Thoracic aorta (tissue), 2 donors: Measurements from ENCODE around the gene TOR1A. TPM values are rescaled to one million over a fixed set of nuclear protein-coding genes. Genes with fewer than 3 reads are reported as not detected.

Experiments
- ATAC-seq: fragments of 150-250 bp; one replicate; pipeline ENCODE4 v1.8.0; 2017; ENCODE audit warnings: low read depth; ENCODE audit not compliant: insufficient number of reproducible peaks, low FRiP score
- DNase-seq: peaks from one replicate; pipeline ENCODE4 v3.0.0-alpha.2; 2020; ENCODE audit warnings: low spot score
- H3K27ac ChIP-seq, 2 donors: fragments of 200-600 bp; sonication (generic); 1 replicate in 1 of 2; 2 replicates in 1 of 2; pipeline ENCODE4 v1.5.1; 2016; ENCODE audit warnings: mild to moderate bottlenecking in 2 of 2, moderate library complexity in 2 of 2
- H3K27me3 ChIP-seq: fragments of 200-600 bp; sonication (generic); replicated peaks from 2 replicates; pipeline ENCODE4 v1.6.0; 2016; ENCODE audit warnings: mild to moderate bottlenecking; ENCODE audit not compliant: insufficient read depth
- H3K36me3 ChIP-seq: fragments of 200-600 bp; sonication (generic); one replicate; pipeline ENCODE4 v1.5.1; 2016
- H3K4me1 ChIP-seq, 2 donors: fragments of 200-600 bp; sonication (generic); 1 replicate in 1 of 2; 2 replicates in 1 of 2; pipeline versions ENCODE4 v1.5.1 to v1.6.0; 2016; ENCODE audit warnings: low read depth in 2 of 2, mild to moderate bottlenecking in 1 of 2; ENCODE audit not compliant: control insufficient read depth in 1 of 2
- H3K4me3 ChIP-seq: fragments of 200-600 bp; sonication (generic); 2 replicates; pipeline ENCODE4 v1.5.1; 2016; ENCODE audit warnings: mild to moderate bottlenecking
- H3K9me3 ChIP-seq: fragments of 200-600 bp; sonication (generic); 2 replicates; pipeline ENCODE4 v1.5.1; 2016
- total RNA-seq, 2 donors: library from RNA; depleted of rRNA; stranded (reverse); fragments of >200 nt; gene quantifications; one replicate each; pipeline versions ENCODE4 v1.1.0 to v1.2.3, GENCODE V29; 2016
- TF ChIP-seq, protein P1 (sequence below): fragments of 200-600 bp; sonication (generic); IDR thresholded peaks from one replicate; pipeline ENCODE4 v1.5.1; 2019; ENCODE audit warnings: antibody characterized with exemption

Gene TOR1A
- total RNA-seq, 2 donors from 2014 or later = 36.1 to 39.3 TPM

DNA sequence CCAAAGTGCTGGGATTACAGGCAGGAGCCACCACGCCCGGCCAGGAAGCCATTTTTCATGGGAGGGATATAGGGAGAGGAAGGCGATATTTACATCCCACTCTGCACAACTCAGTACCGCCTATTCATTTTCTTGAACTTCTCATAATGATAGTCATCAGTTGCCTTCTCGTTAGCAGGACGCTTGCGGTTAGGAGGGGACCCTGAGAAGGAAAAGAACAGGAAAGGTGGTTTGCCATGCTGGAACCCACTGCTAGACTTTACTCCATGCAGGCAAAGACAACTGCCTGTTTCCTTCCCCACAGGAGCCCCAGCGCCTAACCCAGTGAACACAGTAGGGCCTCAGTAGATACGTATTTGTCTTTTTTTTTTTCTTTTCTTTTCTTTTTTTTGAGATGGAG is 4.1 kb upstream of the TOR1A start:
- TF ChIP-seq, protein P1, sequence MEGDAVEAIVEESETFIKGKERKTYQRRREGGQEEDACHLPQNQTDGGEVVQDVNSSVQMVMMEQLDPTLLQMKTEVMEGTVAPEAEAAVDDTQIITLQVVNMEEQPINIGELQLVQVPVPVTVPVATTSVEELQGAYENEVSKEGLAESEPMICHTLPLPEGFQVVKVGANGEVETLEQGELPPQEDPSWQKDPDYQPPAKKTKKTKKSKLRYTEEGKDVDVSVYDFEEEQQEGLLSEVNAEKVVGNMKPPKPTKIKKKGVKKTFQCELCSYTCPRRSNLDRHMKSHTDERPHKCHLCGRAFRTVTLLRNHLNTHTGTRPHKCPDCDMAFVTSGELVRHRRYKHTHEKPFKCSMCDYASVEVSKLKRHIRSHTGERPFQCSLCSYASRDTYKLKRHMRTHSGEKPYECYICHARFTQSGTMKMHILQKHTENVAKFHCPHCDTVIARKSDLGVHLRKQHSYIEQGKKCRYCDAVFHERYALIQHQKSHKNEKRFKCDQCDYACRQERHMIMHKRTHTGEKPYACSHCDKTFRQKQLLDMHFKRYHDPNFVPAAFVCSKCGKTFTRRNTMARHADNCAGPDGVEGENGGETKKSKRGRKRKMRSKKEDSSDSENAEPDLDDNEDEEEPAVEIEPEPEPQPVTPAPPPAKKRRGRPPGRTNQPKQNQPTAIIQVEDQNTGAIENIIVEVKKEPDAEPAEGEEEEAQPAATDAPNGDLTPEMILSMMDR = no peak
- DNase-seq (no peak), ATAC-seq (no peak)
- Histone ChIP-seq H3K9me3 (no peaks in the 10 kb centered on the region), H3K4me1 (peaks cover under 1 to 1% of the 10 kb centered on the region in 2 donors), H3K27ac (no peak overlapping the region), H3K36me3 (peaks cover 48% of the 10 kb centered on the region), H3K27me3 (no peaks in the 10 kb centered on the region), H3K4me3 (no peak overlapping the region)

DNA sequence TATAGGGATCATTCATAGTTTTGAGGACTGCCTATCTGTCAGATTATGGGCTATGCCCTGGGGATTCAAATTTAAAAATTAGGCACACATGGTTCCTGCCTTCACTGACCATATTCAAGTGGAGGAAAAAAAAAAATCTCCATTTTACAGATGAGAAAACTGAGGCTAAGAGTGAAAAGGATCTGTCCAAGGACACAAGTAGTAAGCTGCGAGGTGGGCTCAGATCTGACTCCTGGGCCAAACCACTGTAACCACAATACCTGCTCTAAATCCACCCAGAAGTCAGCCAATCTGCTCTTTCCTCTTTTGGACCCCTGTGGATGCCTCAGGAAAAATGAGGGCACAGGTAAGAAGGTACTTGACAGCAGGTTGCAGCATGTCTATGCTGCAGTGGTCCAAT is 2.8 kb upstream of the TOR1A start:
- H3K27ac ChIP-seq = no peak overlapping the region
- H3K4me3 ChIP-seq = no peak overlapping the region
- ATAC-seq = no peak
- no peaks in the 10 kb centered on the region for H3K27me3 ChIP-seq
- TF ChIP-seq, protein P1 = no peak
- no peak for DNase-seq
- peaks cover 48% of the 10 kb centered on the region for H3K36me3 ChIP-seq
- H3K4me1 ChIP-seq = peaks cover 5 to 9% of the 10 kb centered on the region in 2 donors
- no peaks in the 10 kb centered on the region for H3K9me3 ChIP-seq

DNA sequence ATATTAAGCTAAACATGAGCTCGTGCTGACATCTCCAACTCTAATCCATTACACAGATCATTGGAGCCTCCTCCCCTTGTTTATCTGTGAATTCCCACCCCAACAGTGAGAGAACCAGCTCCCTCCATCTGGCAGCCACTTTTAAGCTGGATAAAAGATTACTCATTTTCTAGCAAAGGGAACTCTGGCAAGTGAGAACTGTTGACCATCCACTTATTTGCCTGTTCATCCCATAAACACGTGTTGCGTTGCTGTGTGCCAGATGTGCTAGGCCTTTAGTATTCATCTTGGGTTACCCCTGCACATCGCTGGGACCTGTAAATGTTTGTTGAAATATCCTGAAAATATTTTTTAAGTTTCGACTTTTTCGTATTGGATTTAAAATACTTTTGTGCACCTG is 2.4 kb upstream of the TOR1A start:
- Histone ChIP-seq H3K4me1 (peaks cover 5 to 9% of the 10 kb centered on the region in 2 donors), H3K27me3 (no peaks in the 10 kb centered on the region), H3K36me3 (peaks cover 48% of the 10 kb centered on the region), H3K4me3 (no peak overlapping the region), H3K27ac (no peak overlapping the region), H3K9me3 (no peaks in the 10 kb centered on the region)
- DNase-seq = no peak
- ATAC-seq = no peak
- TF ChIP-seq, protein P1 = no peak

DNA sequence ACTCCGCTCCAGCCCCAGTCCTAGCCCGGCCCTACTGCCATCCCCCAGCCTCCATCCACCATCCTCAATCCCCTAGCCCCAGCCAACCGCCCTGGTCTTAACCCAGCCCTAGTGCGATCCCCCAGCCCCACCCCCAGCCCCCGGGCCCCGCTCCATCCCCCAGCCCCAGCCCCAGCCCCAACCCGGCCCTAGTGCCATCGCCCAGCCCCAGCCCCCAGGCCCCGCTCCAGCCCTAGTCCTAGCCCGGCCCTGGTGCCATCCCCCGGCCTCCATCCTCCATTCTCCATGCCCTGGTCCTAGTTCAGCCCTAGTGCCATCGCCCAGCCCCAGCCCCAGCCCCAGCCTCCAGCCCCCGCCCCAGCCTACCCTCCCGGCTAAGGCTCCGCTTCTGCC is 398 bp downstream of the TOR1A start:
- Histone ChIP-seq H3K27me3 (no peaks in the 10 kb centered on the region), H3K9me3 (no peaks in the 10 kb centered on the region), H3K27ac (peak overlapping the region; percentile 61 to 71), H3K4me1 (peaks cover 5 to 9% of the 10 kb centered on the region in 2 donors), H3K4me3 (peak overlapping the region; percentile 94), H3K36me3 (peaks cover 42% of the 10 kb centered on the region)
- TF ChIP-seq, protein P1 = no peak
- DNase-seq (no peak), ATAC-seq (no peak)

DNA sequence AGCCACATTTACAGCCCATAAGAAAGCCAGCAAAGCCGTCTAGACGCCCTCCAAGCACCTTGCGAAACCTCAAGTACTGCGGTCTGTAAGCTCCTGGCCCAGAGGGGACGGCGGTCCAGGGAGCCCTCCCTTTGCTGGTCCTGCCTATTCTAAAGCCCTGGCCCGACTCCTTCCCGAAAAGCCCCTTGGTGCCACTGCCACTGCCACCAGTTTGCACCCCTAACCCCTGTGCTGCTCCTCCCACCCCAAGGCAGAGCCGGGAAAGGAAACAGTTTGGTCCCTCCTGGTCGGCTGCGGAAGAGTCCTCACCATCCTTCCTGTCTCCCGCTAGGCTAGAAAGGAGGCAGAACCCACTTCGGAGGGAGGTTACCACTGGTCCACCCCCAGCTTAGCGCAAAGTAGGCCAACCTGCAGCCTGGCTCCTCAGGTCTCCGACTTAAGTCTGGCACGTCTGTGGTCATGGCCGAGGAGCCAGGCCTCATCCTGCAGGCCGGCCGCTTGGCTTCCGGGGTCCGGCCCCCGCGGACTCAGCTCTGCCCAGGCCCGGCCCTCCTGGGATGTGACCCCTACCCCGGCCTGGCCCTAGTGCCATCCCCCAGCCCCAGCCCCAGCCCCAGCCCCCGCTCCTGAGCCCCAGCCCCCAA is 916 bp downstream of the TOR1A start:
- TF ChIP-seq, protein P1 = no peak
- Histone ChIP-seq H3K4me1 (peaks cover 5 to 9% of the 10 kb centered on the region in 2 donors), H3K36me3 (peaks cover 42% of the 10 kb centered on the region), H3K27ac (peak overlapping the region in 1 of 2 donors; percentile 40), H3K9me3 (no peaks in the 10 kb centered on the region), H3K27me3 (no peaks in the 10 kb centered on the region), H3K4me3 (peak overlapping the region; percentile 94)
- ATAC-seq (no peak), DNase-seq (no peak)
